MM.1S (cell line): ENCODE data around the gene IER5.
"Not testable (repeated sequence)": the region's sequence is repeated elsewhere in the genome, so short reads cannot be mapped to it uniquely, and the experiment has no call there.

ENCODE experiments used
- DNase-seq: peaks from one replicate; pipeline ENCODE4 v3.0.0-alpha.2; 2015
- H2AFZ ChIP-seq: fragments of 300-600 bp; sonication (generic); 2 replicates; pipeline ENCODE4 v1.6.0; 2016; ENCODE audit warnings: antibody characterized with exemption, low read length
- H3F3A ChIP-seq: fragments of 300-600 bp; sonication (generic); 2 replicates; pipeline ENCODE4 v1.6.1; 2016; ENCODE audit warnings: mild to moderate bottlenecking, antibody characterized with exemption, low read length, moderate library complexity, mixed read lengths; ENCODE audit not compliant: insufficient read depth
- H3K27ac ChIP-seq: fragments of 300-600 bp; sonication (generic); 2 replicates; pipeline ENCODE4 v1.5.1; 2016; ENCODE audit warnings: mild to moderate bottlenecking, low read length
- H3K27me3 ChIP-seq: fragments of 300-600 bp; sonication (generic); replicated peaks from 2 replicates; pipeline ENCODE4 v1.6.0; 2016; ENCODE audit warnings: low read length; ENCODE audit not compliant: insufficient read depth
- H3K36me3 ChIP-seq: fragments of 300-600 bp; sonication (generic); replicated peaks from 2 replicates; pipeline ENCODE4 v1.6.1; 2016; ENCODE audit warnings: mild to moderate bottlenecking, low read length, mixed read lengths; ENCODE audit not compliant: insufficient read depth
- H3K4me1 ChIP-seq: fragments of 300-600 bp; sonication (generic); 2 replicates; pipeline ENCODE4 v1.6.1; 2016; ENCODE audit warnings: low read length, mixed read lengths
- H3K4me2 ChIP-seq: fragments of 300-600 bp; sonication (generic); 2 replicates; pipeline ENCODE4 v1.6.0; 2016; ENCODE audit warnings: low read depth, low read length
- H3K4me3 ChIP-seq: fragments of 300-600 bp; sonication (generic); 2 replicates; pipeline ENCODE4 v1.5.1; 2016; ENCODE audit warnings: low read length, mixed read lengths
- H3K79me2 ChIP-seq: fragments of 300-600 bp; sonication (generic); 2 replicates; pipeline ENCODE4 v1.6.1; 2016; ENCODE audit warnings: mixed run types, low read length, mixed read lengths
- H3K9ac ChIP-seq: fragments of 300-600 bp; sonication (generic); 2 replicates; pipeline ENCODE4 v1.6.1; 2016; ENCODE audit warnings: low read length, mixed read lengths
- H3K9me2 ChIP-seq: fragments of 300-600 bp; sonication (generic); replicated peaks from 2 replicates; pipeline ENCODE4 v1.6.1; 2016; ENCODE audit warnings: mild to moderate bottlenecking, low read length, mixed read lengths; ENCODE audit not compliant: insufficient read depth
- H3K9me3 ChIP-seq: fragments of 300-600 bp; sonication (generic); replicated peaks from 2 replicates; pipeline ENCODE4 v1.6.1; 2016; ENCODE audit warnings: mild to moderate bottlenecking, low read length, mixed read lengths; ENCODE audit not compliant: insufficient read depth
- H4K20me1 ChIP-seq: fragments of 300-600 bp; sonication (generic); 2 replicates; pipeline ENCODE4 v1.6.1; 2016; ENCODE audit warnings: mild to moderate bottlenecking, low read length, moderate library complexity, mixed read lengths; ENCODE audit not compliant: insufficient read depth
- CTCF ChIP-seq: fragments of 300-600 bp; sonication (generic); IDR thresholded peaks from 2 replicates; pipeline ENCODE4 v1.5.1; 2016; ENCODE audit warnings: antibody characterized with exemption, low read length, mixed read lengths
- EZH2 ChIP-seq: fragments of 300-600 bp; sonication (generic); optimal IDR thresholded peaks from 2 replicates; pipeline ENCODE3; 2017; ENCODE audit warnings: low read depth, mild to moderate bottlenecking, antibody characterized with exemption, low read length, mixed read lengths
- EZH2phosphoT487 ChIP-seq: fragments of 300-600 bp; sonication (generic); IDR thresholded peaks from 2 replicates; pipeline ENCODE4 v1.6.1; 2018; ENCODE audit warnings: antibody characterized with exemption, low read length

Gene IER5

GRCh38 chr1:181115368-181115684 is 26.8 kb downstream of the IER5 start:
- Histone ChIP-seq H4K20me1 (no peaks in the 10 kb centered on the region), H3K27ac (no peak overlapping the region), H3K4me1 (0 out of 2 replicates have a peak, but pooled peaks cover 10% of the 10 kb centered on the region), H3K27me3 (no peaks in the 10 kb centered on the region), H3K4me2 (no peak overlapping the region), H3K4me3 (no peak overlapping the region), H3K9ac (no peak overlapping the region), H3F3A (no peaks in the 10 kb centered on the region), H3K36me3 (no peaks in the 10 kb centered on the region), H3K79me2 (no peaks in the 10 kb centered on the region), H2AFZ (no peak overlapping the region), H3K9me2 (no peaks in the 10 kb centered on the region), H3K9me3 (no peaks in the 10 kb centered on the region)
- DNase-seq, result no peak
- no peak for TF ChIP-seq EZH2
- no peak for TF ChIP-seq EZH2phosphoT487
- TF ChIP-seq CTCF, result no peak

- H3K4me2 ChIP-seq, DNase-seq, H3K27ac ChIP-seq, H3K9me3 ChIP-seq, H3K36me3 ChIP-seq, H4K20me1 ChIP-seq, H3K9ac ChIP-seq, H2AFZ ChIP-seq, H3K79me2 ChIP-seq, H3K4me3 ChIP-seq, H3K9me2 ChIP-seq, H3K27me3 ChIP-seq, H3F3A ChIP-seq: not testable (repeated sequence)
- H3K4me1 ChIP-seq, result 0 out of 2 replicates have a peak, but pooled peaks cover 10% of the 10 kb centered on the region
These were observed 27.5 kb downstream of the IER5 start for GRCh38 chr1:181115971-181116370.

- no peaks in the 10 kb centered on the region for H3K9me2 ChIP-seq
- no peak overlapping the region for H3K4me3 ChIP-seq
- H3K79me2 ChIP-seq, result no peaks in the 10 kb centered on the region
- H3K36me3 ChIP-seq, result no peaks in the 10 kb centered on the region
- H3F3A ChIP-seq, result no peaks in the 10 kb centered on the region
- no peak overlapping the region for H3K4me2 ChIP-seq
- no peaks in the 10 kb centered on the region for H3K27me3 ChIP-seq
- TF ChIP-seq EZH2, result no peak
- no peak for TF ChIP-seq CTCF
- TF ChIP-seq EZH2phosphoT487, result no peak
- DNase-seq, result no peak
- H2AFZ ChIP-seq, result no peak overlapping the region
- no peak overlapping the region for H3K27ac ChIP-seq
- no peak overlapping the region for H3K9ac ChIP-seq
- no peaks in the 10 kb centered on the region for H3K9me3 ChIP-seq
- 0 out of 2 replicates have a peak, but pooled peaks cover 10% of the 10 kb centered on the region for H3K4me1 ChIP-seq
- no peaks in the 10 kb centered on the region for H4K20me1 ChIP-seq
These were observed 28.4 kb downstream of the IER5 start for GRCh38 chr1:181116819-181117390.

- TF ChIP-seq EZH2phosphoT487, result no peak
- no peak for TF ChIP-seq EZH2
- TF ChIP-seq CTCF, result no peak
- no peaks in the 10 kb centered on the region for H3K79me2 ChIP-seq
- no peak overlapping the region for H3K4me2 ChIP-seq
- no peak overlapping the region for H3K9ac ChIP-seq
- no peak overlapping the region for H3K27ac ChIP-seq
- no peaks in the 10 kb centered on the region for H4K20me1 ChIP-seq
- H3K4me3 ChIP-seq, result no peak overlapping the region
- H3K9me3 ChIP-seq, result no peaks in the 10 kb centered on the region
- no peak for DNase-seq
- no peaks in the 10 kb centered on the region for H3K9me2 ChIP-seq
- H3F3A ChIP-seq, result no peaks in the 10 kb centered on the region
- 0 out of 2 replicates have a peak, but pooled peaks cover 4% of the 10 kb centered on the region for H3K4me1 ChIP-seq
- no peaks in the 10 kb centered on the region for H3K36me3 ChIP-seq
- H2AFZ ChIP-seq, result no peak overlapping the region
- H3K27me3 ChIP-seq, result no peaks in the 10 kb centered on the region
These were observed 29.3 kb downstream of the IER5 start for GRCh38 chr1:181117648-181118449.
